ENCODE measurements around the gene SLC6A18.
"Not testable (repeated sequence)": the region's sequence is repeated elsewhere in the genome, so short reads cannot be mapped to it uniquely, and the experiment has no call there.

GRCh38 chr5:1229023-1229422 is 3.8 kb downstream of the SLC6A18 start:
- not testable (repeated sequence) for TF ChIP-seq CTCF, POLR2AphosphoS5 (IDR thresholded peaks at IDR 0.05)

Data from gastroesophageal sphincter (tissue), 3 donors.